Activated CD8-positive, alpha-beta memory T cell treated with anti-CD3 and anti-CD28 coated beads, Interleukin-2, amount 10 ng/mL, durations not matched to agents 7 days and 5 days (primary cell): ENCODE measurements around the gene ATF5. TPM values are rescaled to one million over a fixed set of nuclear protein-coding genes. Genes with fewer than 3 reads are reported as not detected.
"Not testable (repeated sequence)": the region's sequence is repeated elsewhere in the genome, so short reads cannot be mapped to it uniquely, and the experiment has no call there.

ENCODE experiments used
- ATAC-seq: fragments of 150-1000 bp; cut with Tn5 transposase; one replicate; pipeline ENCODE4 v1.10.0; 2021; ENCODE audit warnings: moderate library complexity
- CTCF ChIA-PET: fragments of 350-600 bp; sonication (Branson Sonifier 250); formaldehyde crosslinking; loops from one replicate; lab custom pipeline; 2021; ENCODE audit warnings: antibody characterized with exemption; lab: Charles Lee
- DNase-seq: peaks from one replicate; pipeline ENCODE4 v3.0.0-alpha.2; 2020
- H3K27ac Mint-ChIP-seq: one replicate; pipeline ENCODE4 v1.8.0; 2021; ENCODE audit warnings: mild to moderate bottlenecking, mixed read lengths
- H3K27me3 Mint-ChIP-seq: one replicate; pipeline ENCODE4 v1.8.0; 2021; ENCODE audit warnings: mixed read lengths
- H3K36me3 Mint-ChIP-seq: one replicate; pipeline ENCODE4 v1.8.0; 2021; ENCODE audit warnings: mild to moderate bottlenecking, mixed read lengths
- H3K4me1 Mint-ChIP-seq: one replicate; pipeline ENCODE4 v1.8.0; 2021; ENCODE audit warnings: mixed read lengths
- H3K4me3 Mint-ChIP-seq: one replicate; pipeline ENCODE4 v1.8.0; 2021; ENCODE audit warnings: mild to moderate bottlenecking, moderate library complexity, mixed read lengths
- H3K9me3 Mint-ChIP-seq: one replicate; pipeline ENCODE4 v1.8.0; 2022; ENCODE audit warnings: low read depth, mixed read lengths
- total RNA-seq, 2 experiments: library from RNA; stranded (reverse); gene quantifications; one replicate each; pipeline ENCODE4 v1.2.3, GENCODE V29; 2021

The ATF5 gene
- total RNA-seq, 2 experiments from 2014 or later, result 8.4 to 13.7 TPM

DNA sequence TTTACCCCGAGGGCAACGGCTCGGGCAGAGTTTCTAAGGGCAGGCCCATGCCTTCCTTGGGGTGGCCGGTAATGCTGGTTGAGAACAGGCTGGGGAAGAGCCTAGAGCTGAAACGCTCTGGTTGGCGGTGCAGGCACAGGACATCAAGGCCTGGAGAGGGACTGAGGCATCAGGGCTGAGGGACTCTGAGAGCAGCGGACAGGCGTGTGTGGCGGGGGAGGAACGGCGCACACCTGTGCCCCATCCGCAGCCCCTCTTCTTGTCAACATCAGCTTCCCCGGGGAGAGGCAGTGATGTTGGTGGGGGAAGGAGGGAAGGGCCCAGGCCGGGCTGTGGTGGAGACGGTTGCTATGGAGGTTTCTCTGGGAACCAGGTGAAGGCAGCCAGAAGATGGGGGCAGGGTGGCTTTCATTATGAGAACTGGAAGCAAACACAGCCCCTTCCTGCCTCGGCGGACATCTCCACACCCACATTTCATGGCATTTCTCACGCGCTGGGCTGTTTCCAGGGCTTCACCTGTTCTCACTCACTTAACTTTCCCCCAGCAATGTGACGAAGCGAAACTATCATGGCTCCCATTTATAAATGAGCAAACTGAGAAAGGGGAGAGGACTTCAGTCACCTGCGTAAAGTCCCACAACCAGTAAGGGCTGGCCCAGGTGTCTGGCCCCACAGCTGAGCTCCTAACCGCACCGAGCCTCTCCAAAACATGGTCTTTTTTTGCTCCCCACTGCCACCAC, 8.2 kb upstream of the ATF5 start:
- peaks cover 47% of the 10 kb centered on the region for H3K36me3 Mint-ChIP-seq

DNA sequence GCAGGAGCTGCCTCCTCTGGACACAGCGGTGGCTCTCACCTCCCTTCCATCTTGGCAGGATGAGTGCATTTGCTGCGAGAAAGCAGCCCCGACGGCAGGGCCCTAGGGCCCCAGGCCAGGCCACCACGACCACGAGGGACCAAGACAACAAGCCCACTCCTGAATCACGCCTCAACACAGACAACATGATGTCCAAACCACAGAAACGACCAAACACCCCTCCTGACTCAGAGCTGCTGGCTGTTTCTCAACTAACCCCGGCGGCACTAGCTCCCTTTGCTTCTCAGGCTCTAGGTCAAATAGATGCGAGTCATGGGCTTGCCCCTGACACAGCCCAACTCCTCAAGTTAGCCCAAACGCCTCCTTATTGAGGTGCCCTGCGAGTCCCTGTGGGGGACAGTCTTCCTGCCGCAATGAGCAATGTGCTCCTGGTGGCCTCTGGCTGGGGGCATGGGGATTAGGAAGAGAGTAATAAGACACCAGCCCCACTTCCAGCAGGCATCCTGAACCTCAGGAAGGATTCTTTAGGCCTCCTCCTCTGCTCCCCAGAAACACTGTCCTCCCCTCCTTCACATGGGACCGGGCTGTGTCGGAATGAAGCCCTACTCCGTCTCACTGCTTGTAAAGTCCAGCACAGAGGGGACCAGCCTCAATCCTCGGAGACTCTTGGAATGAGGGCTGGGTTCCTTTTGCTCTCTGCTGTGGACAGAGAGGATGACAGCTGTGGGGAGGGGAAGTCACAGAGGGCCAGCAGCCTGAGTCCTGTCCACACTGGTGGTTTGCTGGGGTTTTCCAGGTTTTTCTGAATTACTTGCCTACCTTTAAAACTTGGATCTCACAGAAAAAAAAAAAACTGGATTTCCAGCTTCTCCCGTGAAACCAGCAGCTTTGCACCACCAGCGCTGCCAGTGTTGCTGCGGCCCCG, 6.9 kb upstream of the ATF5 start:
- peak; percentile 21 for ATAC-seq
- Mint-ChIP-seq H3K27ac (peak overlapping the region; percentile 9), H3K4me1 (peaks cover 52% of the 10 kb centered on the region), H3K27me3 (no peaks in the 10 kb centered on the region), H3K4me3 (no peak overlapping the region), H3K36me3 (peaks cover 44% of the 10 kb centered on the region), H3K9me3 (no peaks in the 10 kb centered on the region)
- no peak for DNase-seq
- CTCF ChIA-PET, result interaction anchor here (0.9 to 1.2 kb wide), 2 partner anchors 9 to 15 kb away, joined by 3 read pairs; no protein-coding TSS in a partner anchor

More for the DNA sequence above, 8.2 kb upstream of the ATF5 start:
- H3K9me3 Mint-ChIP-seq, result no peaks in the 10 kb centered on the region
- H3K4me1 Mint-ChIP-seq, result peaks cover 48% of the 10 kb centered on the region
- H3K27me3 Mint-ChIP-seq, result no peaks in the 10 kb centered on the region
- ATAC-seq, result no peak
- H3K27ac Mint-ChIP-seq, result no peak overlapping the region
- no peak for DNase-seq
- CTCF ChIA-PET, result interaction anchor here (0.5 kb wide), 1 partner anchor 170 kb away, joined by 3 read pairs; no protein-coding TSS in a partner anchor
- H3K4me3 Mint-ChIP-seq, result no peak overlapping the region

- Mint-ChIP-seq H3K27ac (peak overlapping the region; percentile 65), H3K27me3 (no peaks in the 10 kb centered on the region), H3K4me1 (peaks cover 59% of the 10 kb centered on the region), H3K36me3 (peaks cover 48% of the 10 kb centered on the region), H3K4me3 (no peak overlapping the region), H3K9me3 (no peaks in the 10 kb centered on the region)
- ATAC-seq (no peak), DNase-seq (no peak)
- CTCF ChIA-PET, result no interaction called here
These were observed 5.7 kb upstream of the ATF5 start for GRCh38 chr19:49923055-49924003.

DNA sequence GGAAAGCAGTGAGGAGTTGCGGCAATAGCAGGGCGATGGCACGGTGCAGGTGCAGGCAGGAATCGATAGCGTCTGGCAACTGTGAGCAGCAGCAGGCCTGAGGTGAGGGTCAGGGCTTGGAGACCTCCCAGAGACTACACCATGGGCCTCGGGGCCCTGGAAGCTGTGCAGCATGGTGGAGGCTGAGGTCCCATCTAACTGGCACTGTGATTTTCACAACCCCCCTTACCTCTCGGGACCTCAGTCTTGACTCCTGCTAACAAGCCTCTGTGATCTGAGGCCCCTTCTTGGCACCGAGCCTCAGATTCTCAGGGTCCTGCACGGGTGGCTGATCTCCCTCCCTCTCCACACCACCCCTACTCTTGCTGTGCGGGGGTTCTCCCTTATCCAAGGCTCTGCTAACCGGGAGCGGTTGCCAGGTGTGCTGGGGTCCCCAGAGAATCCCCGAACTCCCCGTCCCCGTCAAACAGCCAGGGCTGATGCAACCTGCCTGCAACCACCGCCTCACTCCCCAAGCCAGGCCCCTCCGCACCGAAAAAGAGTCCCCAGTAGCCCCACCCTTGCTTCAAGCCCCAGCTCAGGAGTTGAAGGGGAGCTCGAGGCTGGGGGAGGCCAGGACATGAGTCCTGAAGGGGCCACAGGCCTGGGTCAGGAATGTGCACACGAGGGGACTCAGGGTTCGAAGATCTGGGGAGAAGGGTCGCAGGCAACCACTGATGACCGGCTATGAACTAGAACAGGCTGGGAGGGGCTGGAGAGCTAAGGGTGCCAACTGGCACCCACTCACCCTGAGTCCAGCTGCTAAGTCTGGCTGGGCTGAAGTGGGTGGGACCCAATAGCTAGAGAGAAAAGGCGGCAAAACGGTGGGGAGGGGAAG, 4.8 kb upstream of the ATF5 start:
- H3K4me1 Mint-ChIP-seq, result peaks cover 62% of the 10 kb centered on the region
- CTCF ChIA-PET, result no interaction called here
- peak overlapping the region; percentile 65 for H3K27ac Mint-ChIP-seq
- no peaks in the 10 kb centered on the region for H3K9me3 Mint-ChIP-seq
- no peak overlapping the region for H3K4me3 Mint-ChIP-seq
- H3K36me3 Mint-ChIP-seq, result peaks cover 52% of the 10 kb centered on the region
- H3K27me3 Mint-ChIP-seq, result no peaks in the 10 kb centered on the region
- DNase-seq, result no peak
- ATAC-seq, result no peak

DNA sequence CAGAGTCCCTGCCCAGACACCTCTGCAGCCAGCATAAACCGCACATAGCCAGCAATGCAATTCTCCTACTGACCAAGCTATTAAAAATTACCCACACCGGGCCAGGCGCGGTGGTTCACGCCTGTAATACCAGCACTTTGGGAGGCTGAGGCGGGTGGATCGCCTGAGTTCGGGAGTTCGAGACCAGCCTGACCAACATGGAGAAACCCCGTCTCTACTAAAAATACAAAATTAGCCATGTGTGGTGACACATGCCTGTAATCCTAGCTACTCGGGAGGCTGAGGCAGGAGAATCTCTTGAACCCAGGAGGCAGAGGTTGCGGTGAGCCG, 4.2 kb upstream of the ATF5 start:
- CTCF ChIA-PET, ATAC-seq, DNase-seq, H3K27me3 Mint-ChIP-seq, H3K4me3 Mint-ChIP-seq, H3K9me3 Mint-ChIP-seq, H3K27ac Mint-ChIP-seq: not testable (repeated sequence)
- peaks cover 53% of the 10 kb centered on the region for H3K36me3 Mint-ChIP-seq
- H3K4me1 Mint-ChIP-seq, result peaks cover 63% of the 10 kb centered on the region

DNA sequence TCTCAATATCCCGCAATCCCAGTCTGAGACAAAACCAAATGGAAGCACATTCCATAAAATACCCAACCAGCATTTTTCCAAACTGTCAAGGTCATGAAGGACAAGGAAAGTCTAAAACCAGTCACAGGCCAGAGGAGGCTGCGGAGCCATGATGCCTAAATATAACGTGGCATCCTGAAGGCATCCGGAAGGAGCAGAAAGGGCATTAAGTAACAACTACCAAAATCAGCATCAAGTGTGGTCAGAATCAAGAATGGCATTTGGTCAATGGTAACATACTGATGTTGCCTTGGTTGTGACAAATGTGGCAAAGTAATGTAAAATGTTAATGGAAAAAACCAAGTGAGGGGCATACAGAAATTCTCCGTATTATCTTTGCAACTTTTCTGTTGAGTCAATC, 3.5 kb upstream of the ATF5 start:
- H3K27ac Mint-ChIP-seq, result no peak overlapping the region
- H3K4me1 Mint-ChIP-seq, result peaks cover 66% of the 10 kb centered on the region
- CTCF ChIA-PET, result no interaction called here
- DNase-seq (no peak), ATAC-seq (no peak)
- H3K36me3 Mint-ChIP-seq, result peaks cover 54% of the 10 kb centered on the region
- no peaks in the 10 kb centered on the region for H3K27me3 Mint-ChIP-seq
- no peaks in the 10 kb centered on the region for H3K9me3 Mint-ChIP-seq
- peak overlapping the region; percentile 4 for H3K4me3 Mint-ChIP-seq

DNA sequence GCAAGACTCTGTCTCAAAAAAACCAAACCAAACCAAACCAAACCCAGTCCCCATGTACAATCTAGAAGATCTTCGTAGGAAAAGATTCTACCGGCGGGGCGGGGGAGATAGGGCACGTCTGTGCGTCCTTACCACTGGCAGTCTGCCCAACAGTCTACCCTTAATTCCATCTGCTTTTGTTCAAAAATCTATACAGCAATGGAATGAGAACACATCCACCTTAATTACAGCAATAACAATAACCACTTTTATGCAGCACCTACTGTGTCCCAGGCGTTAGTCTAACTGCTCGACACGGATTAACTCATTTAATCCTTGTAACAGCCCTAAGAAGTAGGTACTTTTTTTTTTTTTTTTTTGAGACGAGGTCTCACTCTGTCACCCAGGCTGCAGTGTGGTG, 2.5 kb upstream of the ATF5 start:
- H3K36me3 Mint-ChIP-seq, result peaks cover 53% of the 10 kb centered on the region
- ATAC-seq (no peak), DNase-seq (no peak)
- no peak overlapping the region for H3K27ac Mint-ChIP-seq
- H3K9me3 Mint-ChIP-seq, result no peaks in the 10 kb centered on the region
- peaks cover 66% of the 10 kb centered on the region for H3K4me1 Mint-ChIP-seq
- no peaks in the 10 kb centered on the region for H3K27me3 Mint-ChIP-seq
- H3K4me3 Mint-ChIP-seq, result peak overlapping the region; percentile 9
- CTCF ChIA-PET, result no interaction called here

- H3K36me3 Mint-ChIP-seq, result peaks cover 51% of the 10 kb centered on the region
These were observed 1.3 kb upstream of the ATF5 start for GRCh38 chr19:49927526-49928264.

GRCh38 chr19:49929611-49930482, 842 bp downstream of the ATF5 start:
- peak; percentile 98 for DNase-seq
- CTCF ChIA-PET, result interaction anchor here (1.0 to 2.5 kb wide), 3 partner anchors 8 to 40 kb away, joined by 5 to 9 read pairs (median 5); no protein-coding TSS in a partner anchor
- Mint-ChIP-seq H3K27me3 (no peaks in the 10 kb centered on the region), H3K27ac (peak overlapping the region; percentile 93), H3K9me3 (no peaks in the 10 kb centered on the region), H3K4me1 (peaks cover 58% of the 10 kb centered on the region), H3K4me3 (peak overlapping the region; percentile 98), H3K36me3 (peaks cover 37% of the 10 kb centered on the region)
- ATAC-seq, result peak; percentile 83

More at GRCh38 chr19:49927526-49928264, 1.3 kb upstream of the ATF5 start:
- DNase-seq (no peak), ATAC-seq (no peak)
- H3K27me3 Mint-ChIP-seq, result no peaks in the 10 kb centered on the region
- H3K4me3 Mint-ChIP-seq, result peak overlapping the region; percentile 98
- CTCF ChIA-PET, result interaction anchor here (0.7 to 2.5 kb wide), 4 partner anchors 9 to 93 kb away, joined by 3 to 9 read pairs (median 4); no protein-coding TSS in a partner anchor
- H3K27ac Mint-ChIP-seq, result peak overlapping the region; percentile 93
- no peaks in the 10 kb centered on the region for H3K9me3 Mint-ChIP-seq
- H3K4me1 Mint-ChIP-seq, result peaks cover 69% of the 10 kb centered on the region

GRCh38 chr19:49930483-49931011, 1.5 kb downstream of the ATF5 start:
- peaks cover 55% of the 10 kb centered on the region for H3K4me1 Mint-ChIP-seq
- CTCF ChIA-PET, result interaction anchor here (1.6 kb wide), 1 partner anchor 40 kb away, joined by 5 read pairs; no protein-coding TSS in a partner anchor
- ATAC-seq (no peak), DNase-seq (no peak)
- H3K27me3 Mint-ChIP-seq, result no peaks in the 10 kb centered on the region
- no peaks in the 10 kb centered on the region for H3K9me3 Mint-ChIP-seq
- H3K4me3 Mint-ChIP-seq, result peak overlapping the region; percentile 98
- peaks cover 34% of the 10 kb centered on the region for H3K36me3 Mint-ChIP-seq
- H3K27ac Mint-ChIP-seq, result peak overlapping the region; percentile 93
